ENCODE measurements around the gene LRRC28. TPM values are rescaled to one million over a fixed set of nuclear protein-coding genes. Genes with fewer than 3 reads are reported as not detected.

LRRC28 gene
- total and polyA plus RNA-seq, 2 of the 4 experiments (the other 2 are of a cell fraction): 12.7 to 21.1 TPM

GRCh38 chr15:99368743-99369142 is 117.5 kb downstream of the LRRC28 start:
- H3K4me1 ChIP-seq (ENCODE audit: control insufficient read depth, insufficient read depth, low read length): 0 out of 2 replicates have a peak, but pooled peaks cover 2% of the 10 kb centered on the region
- no peak overlapping the region for H4K5ac ChIP-seq (ENCODE audit: low read depth, low read length)
- no peak overlapping the region for H3K18ac ChIP-seq (ENCODE audit: low read depth, low read length)
- H3K14ac ChIP-seq (replicated peaks; ENCODE audit: low read depth, low read length): no peak overlapping the region
- H4K20me1 ChIP-seq (ENCODE audit: insufficient read depth, low read length): no peaks in the 10 kb centered on the region
- no peak overlapping the region for H3K4me3 ChIP-seq (ENCODE audit: insufficient read depth, low read depth, low read length)
- H2BK20ac ChIP-seq (ENCODE audit: low read depth, low read length): no peak overlapping the region
- H2BK15ac ChIP-seq (ENCODE audit: low read depth, low read length): no peak overlapping the region
- no peak overlapping the region for H2BK5ac ChIP-seq (ENCODE audit: low read depth, low read length, poor library complexity, severe bottlenecking)
- no peak overlapping the region for H3K27ac ChIP-seq (ENCODE audit: insufficient read depth, low read length)
- ChIA-PET CTCF (interaction anchor here (1.3 kb wide), 1 partner anchor 8 kb away, joined by 3 read pairs; no protein-coding TSS in a partner anchor), POLR2A (ENCODE audit: unreplicated experiment) (no interaction called here)
- H3K9ac ChIP-seq (ENCODE audit: low read depth, low read length): no peak overlapping the region
- H2AK9ac ChIP-seq (replicated peaks; ENCODE audit: low read depth, low read length, poor library complexity): no peak overlapping the region
- no peak for TF ChIP-seq CTCF (conservative IDR thresholded peaks at IDR 0.05; ENCODE audit: low read depth, low read length)
- no peak for TF ChIP-seq FOS (IDR thresholded peaks at IDR 0.05; ENCODE audit: low read depth, low read length)
- no peak for TF ChIP-seq CHD1 (IDR thresholded peaks at IDR 0.05; ENCODE audit: low read depth, low read length)
- no peak for TF ChIP-seq ELK1 (IDR thresholded peaks at IDR 0.05; ENCODE audit: borderline replicate concordance, low read depth, low read length)
- TF ChIP-seq RAD21 (IDR thresholded peaks at IDR 0.05; ENCODE audit: low read length): no peak
- no peak for TF ChIP-seq SMC3 (IDR thresholded peaks at IDR 0.05; ENCODE audit: low read depth, low read length)
- TF ChIP-seq MXI1 (IDR thresholded peaks at IDR 0.05; ENCODE audit: borderline replicate concordance, low read depth, low read length): no peak
- no peak for TF ChIP-seq MAFK (IDR thresholded peaks at IDR 0.05; ENCODE audit: low read depth, low read length)
- TF ChIP-seq USF2 (IDR thresholded peaks at IDR 0.05; ENCODE audit: low read depth, low read length): no peak
- no peak for TF ChIP-seq NFE2L2 (IDR thresholded peaks at IDR 0.05; ENCODE audit: low read depth, low read length)
- H3K27me3 ChIP-seq (ENCODE audit: control insufficient read depth, insufficient read depth, low read length): no peaks in the 10 kb centered on the region
- H4K8ac ChIP-seq (ENCODE audit: low read depth in 2 of 2, low read length in 2 of 2): no peak overlapping the region
- no peak for DNase-seq
- H3K9me3 ChIP-seq (ENCODE audit: control insufficient read depth, insufficient read depth, low read length): peaks cover 6% of the 10 kb centered on the region
- H2AFZ ChIP-seq (replicated peaks; ENCODE audit: low read length, poor library complexity): no peak overlapping the region
- no peak for ATAC-seq (ENCODE audit: low read depth)
- H3K23ac ChIP-seq (ENCODE audit: low read depth, low read length): no peak overlapping the region
- H4K91ac ChIP-seq (ENCODE audit: insufficient read depth, low read depth, low read length): no peak overlapping the region
- no peak overlapping the region for H3K4me2 ChIP-seq (ENCODE audit: low read depth, low read length)
- intact Hi-C loops (cut with micrococcal nuclease) (no loop called here), dilution Hi-C loops (cut with HindIII; ENCODE audit: low sequenced_read_pairs, unreplicated experiment) (no loop called here), in situ Hi-C loops (cut with MboI; ENCODE audit: low sequenced_read_pairs) (no loop called here)
- no TSS peak for BruUV-seq (replicated peaks)
- no peak overlapping the region for H3K56ac ChIP-seq (ENCODE audit: extremely low read depth, insufficient read depth, low read length)
- H2BK120ac ChIP-seq (ENCODE audit: low read depth, low read length): no peak overlapping the region
- no peaks in the 10 kb centered on the region for H3K9me1 ChIP-seq (ENCODE audit: insufficient read depth, low read length)
- H3K4ac ChIP-seq (ENCODE audit: low read depth, low read length): no peak overlapping the region
- no peak overlapping the region for H2AK5ac ChIP-seq (ENCODE audit: low read depth, low read length)
- no peaks in the 10 kb centered on the region for H3K36me3 ChIP-seq (ENCODE audit: control insufficient read depth, insufficient read depth, low read length)
- no peaks in the 10 kb centered on the region for H3K79me1 ChIP-seq (ENCODE audit: low read depth in 1 of 2, low read length in 2 of 2)
